ENCODE results near the gene RAPGEF4.

The RAPGEF4 gene

GRCh38 chr2:172817411-172817810 lies 81.8 kb downstream of the RAPGEF4 start:
- no peak overlapping the region for H3K4me3 ChIP-seq (ENCODE audit: low read length in 2 of 2)
- no peaks in the 10 kb centered on the region for H3K4me1 ChIP-seq (ENCODE audit: control insufficient read depth in 2 of 2, insufficient read depth in 2 of 2, low read length in 2 of 2)
- H3K27ac ChIP-seq (ENCODE audit: low read depth in 2 of 2, low read length in 2 of 2) = no peak overlapping the region
- no peaks in the 10 kb centered on the region for H3K36me3 ChIP-seq (ENCODE audit: control insufficient read depth in 2 of 2, insufficient read depth in 2 of 2, low read length in 2 of 2)
- no peak overlapping the region for H3K9ac ChIP-seq (ENCODE audit: low read depth in 1 of 2, low read length in 2 of 2)
- H3K9me3 ChIP-seq (ENCODE audit: control insufficient read depth in 2 of 2, low read length in 2 of 2) = no peaks in the 10 kb centered on the region
- peaks cover 0 to 2% of the 10 kb centered on the region in 2 donors for H3K27me3 ChIP-seq (ENCODE audit: control insufficient read depth in 2 of 2, insufficient read depth in 2 of 2, low read length in 2 of 2)

DNA sequence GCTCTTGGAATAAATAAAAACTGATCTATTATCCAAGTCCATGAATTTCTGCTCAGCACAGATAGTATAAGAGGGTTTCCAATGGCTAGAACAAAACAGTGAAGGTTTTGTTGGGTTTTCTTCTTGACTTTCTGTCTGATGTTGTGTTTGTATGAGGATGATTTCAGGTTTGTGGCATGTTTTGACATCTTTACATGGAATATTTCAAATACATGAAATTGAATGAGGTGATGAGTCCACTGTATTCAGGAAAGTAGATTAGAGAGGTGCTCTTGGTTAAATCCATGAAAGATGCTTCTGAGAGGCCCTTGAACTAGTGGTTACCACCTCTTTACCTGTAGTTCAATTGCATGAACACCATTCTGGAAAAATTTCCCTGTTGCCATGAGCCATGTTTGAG lies 84.3 kb downstream of the RAPGEF4 start:
- Histone ChIP-seq H3K27ac (ENCODE audit: low read depth in 2 of 2, low read length in 2 of 2) (no peak overlapping the region), H3K4me3 (ENCODE audit: low read length in 2 of 2) (no peak overlapping the region), H3K27me3 (ENCODE audit: control insufficient read depth in 2 of 2, insufficient read depth in 2 of 2, low read length in 2 of 2) (peaks cover 0 to 2% of the 10 kb centered on the region in 2 donors)

DNA sequence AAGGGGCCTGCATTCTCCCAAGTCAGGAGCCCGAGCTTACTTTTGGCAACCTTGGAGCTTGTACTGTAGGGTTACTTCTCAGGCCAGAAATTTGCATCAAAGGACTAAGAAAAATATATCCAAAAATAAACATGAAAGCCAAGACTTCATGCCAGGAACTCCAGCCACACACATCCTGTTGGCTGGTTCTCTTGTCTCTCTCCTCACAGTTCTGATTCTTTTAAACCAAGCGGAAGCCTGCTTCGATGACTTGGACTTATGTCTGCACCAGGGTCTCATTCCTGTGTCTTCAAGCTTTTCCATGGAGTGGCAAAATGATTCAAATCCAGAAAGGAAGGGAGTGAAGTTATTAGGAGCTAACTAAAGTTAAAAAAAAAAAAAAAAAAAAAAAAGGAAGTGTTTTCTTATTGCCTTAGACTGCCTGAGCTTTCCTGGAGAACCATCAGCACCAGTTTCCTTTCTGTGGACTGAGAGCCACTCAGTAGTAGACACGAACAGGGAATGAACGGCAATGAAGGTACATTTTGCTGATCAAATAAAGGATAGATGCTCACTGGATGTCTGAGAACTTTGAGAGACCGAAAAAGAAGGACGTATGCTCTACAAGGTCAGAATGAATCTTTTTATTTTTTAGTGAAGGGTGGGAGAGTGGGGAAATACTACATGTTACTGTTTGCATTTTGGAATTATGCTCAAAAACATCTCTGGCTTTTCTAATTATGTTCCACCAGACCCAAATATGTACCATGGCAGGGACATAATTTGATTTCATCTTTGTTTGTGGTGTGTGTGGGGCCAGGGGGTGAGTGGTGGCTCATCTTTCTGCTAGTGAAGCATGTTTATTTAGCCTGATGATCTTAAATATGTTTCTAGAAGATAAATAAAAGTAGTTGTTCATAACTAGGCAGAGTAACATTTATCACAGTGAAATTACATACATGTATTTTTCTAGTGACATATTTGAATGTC lies 86.0 kb downstream of the RAPGEF4 start:
- Histone ChIP-seq H3K9me3 (ENCODE audit: control insufficient read depth in 2 of 2, low read length in 2 of 2) (no peaks in the 10 kb centered on the region), H3K27me3 (ENCODE audit: control insufficient read depth in 2 of 2, insufficient read depth in 2 of 2, low read length in 2 of 2) (peaks cover 0 to 2% of the 10 kb centered on the region in 2 donors), H3K9ac (ENCODE audit: low read depth in 1 of 2, low read length in 2 of 2) (no peak overlapping the region), H3K4me1 (ENCODE audit: control insufficient read depth in 2 of 2, insufficient read depth in 2 of 2, low read length in 2 of 2) (no peaks in the 10 kb centered on the region), H3K27ac (ENCODE audit: low read depth in 2 of 2, low read length in 2 of 2) (no peak overlapping the region), H3K36me3 (ENCODE audit: control insufficient read depth in 2 of 2, insufficient read depth in 2 of 2, low read length in 2 of 2) (no peaks in the 10 kb centered on the region), H3K4me3 (ENCODE audit: low read length in 2 of 2) (no peak overlapping the region)

More for the DNA sequence above, 84.3 kb downstream of the RAPGEF4 start:
- H3K9me3 ChIP-seq (ENCODE audit: control insufficient read depth in 2 of 2, low read length in 2 of 2) = no peaks in the 10 kb centered on the region
- no peaks in the 10 kb centered on the region for H3K4me1 ChIP-seq (ENCODE audit: control insufficient read depth in 2 of 2, insufficient read depth in 2 of 2, low read length in 2 of 2)
- H3K9ac ChIP-seq (ENCODE audit: low read depth in 1 of 2, low read length in 2 of 2) = no peak overlapping the region
- no peaks in the 10 kb centered on the region for H3K36me3 ChIP-seq (ENCODE audit: control insufficient read depth in 2 of 2, insufficient read depth in 2 of 2, low read length in 2 of 2)

DNA sequence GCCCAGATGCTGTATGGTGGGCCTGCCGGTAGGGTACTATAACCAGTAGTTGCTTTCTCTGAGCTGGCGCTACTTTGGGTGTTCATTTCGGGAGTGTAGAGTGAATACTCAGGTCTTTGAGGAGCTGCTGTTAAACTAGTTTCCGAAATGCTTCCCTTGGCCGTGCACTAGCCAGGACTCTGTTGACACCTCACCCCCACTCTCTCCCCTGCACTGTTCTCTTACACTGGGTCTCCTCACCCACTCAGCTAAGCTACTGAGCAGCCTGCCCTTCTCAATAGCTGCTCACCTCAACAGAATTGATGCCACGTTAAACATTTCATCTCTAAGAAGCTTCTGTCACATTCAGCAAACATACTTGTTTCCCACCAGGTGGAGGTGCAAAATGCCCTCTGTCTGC lies 86.9 kb downstream of the RAPGEF4 start:
- peak overlapping the region in 1 of 2 donors; percentile 20 for H3K4me3 ChIP-seq (ENCODE audit: low read length in 2 of 2)
- H3K4me1 ChIP-seq (ENCODE audit: control insufficient read depth in 2 of 2, insufficient read depth in 2 of 2, low read length in 2 of 2) = no peaks in the 10 kb centered on the region
- H3K27ac ChIP-seq (ENCODE audit: low read depth in 2 of 2, low read length in 2 of 2) = no peak overlapping the region
- H3K9me3 ChIP-seq (ENCODE audit: control insufficient read depth in 2 of 2, low read length in 2 of 2) = no peaks in the 10 kb centered on the region
- no peaks in the 10 kb centered on the region for H3K36me3 ChIP-seq (ENCODE audit: control insufficient read depth in 2 of 2, insufficient read depth in 2 of 2, low read length in 2 of 2)
- H3K27me3 ChIP-seq (ENCODE audit: control insufficient read depth in 2 of 2, insufficient read depth in 2 of 2, low read length in 2 of 2) = peaks cover 0 to 2% of the 10 kb centered on the region in 2 donors
- H3K9ac ChIP-seq (ENCODE audit: low read depth in 1 of 2, low read length in 2 of 2) = no peak overlapping the region

- H3K4me1 ChIP-seq (ENCODE audit: control insufficient read depth in 2 of 2, insufficient read depth in 2 of 2, low read length in 2 of 2) = no peaks in the 10 kb centered on the region
- peak overlapping the region in 1 of 2 donors; percentile 20 for H3K4me3 ChIP-seq (ENCODE audit: low read length in 2 of 2)
- no peak overlapping the region for H3K27ac ChIP-seq (ENCODE audit: low read depth in 2 of 2, low read length in 2 of 2)
- H3K9me3 ChIP-seq (ENCODE audit: control insufficient read depth in 2 of 2, low read length in 2 of 2) = no peaks in the 10 kb centered on the region
- peaks cover 0 to 2% of the 10 kb centered on the region in 2 donors for H3K27me3 ChIP-seq (ENCODE audit: control insufficient read depth in 2 of 2, insufficient read depth in 2 of 2, low read length in 2 of 2)
- H3K9ac ChIP-seq (ENCODE audit: low read depth in 1 of 2, low read length in 2 of 2) = no peak overlapping the region
- no peaks in the 10 kb centered on the region for H3K36me3 ChIP-seq (ENCODE audit: control insufficient read depth in 2 of 2, insufficient read depth in 2 of 2, low read length in 2 of 2)
Measured at GRCh38 chr2:172823261-172823850, 87.7 kb downstream of the RAPGEF4 start.

- Histone ChIP-seq H3K9me3 (ENCODE audit: control insufficient read depth in 2 of 2, low read length in 2 of 2) (no peaks in the 10 kb centered on the region), H3K4me3 (ENCODE audit: low read length in 2 of 2) (no peak overlapping the region), H3K27ac (ENCODE audit: low read depth in 2 of 2, low read length in 2 of 2) (no peak overlapping the region)
Measured at GRCh38 chr2:172826522-172826921, 90.9 kb downstream of the RAPGEF4 start.

DNA sequence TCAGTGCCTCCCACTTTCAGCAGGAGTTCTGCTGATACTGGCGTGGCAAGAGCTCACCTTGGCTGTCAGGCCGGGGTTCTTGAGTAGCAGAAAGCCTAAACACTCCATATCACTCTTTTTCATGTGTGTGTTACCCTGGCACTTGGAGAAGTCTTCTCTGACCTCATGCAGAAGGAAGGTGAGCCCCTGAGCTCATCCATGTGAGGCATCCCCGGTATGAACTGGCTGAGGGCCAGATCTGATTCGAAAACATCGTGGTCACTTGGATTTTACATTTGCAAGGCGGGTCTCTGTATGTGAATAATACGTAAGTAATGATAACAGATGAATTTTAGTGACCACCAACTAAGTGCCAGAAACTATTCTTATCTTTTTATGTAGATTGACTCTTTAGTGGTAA lies 93.6 kb downstream of the RAPGEF4 start:
- no peak overlapping the region for H3K4me3 ChIP-seq (ENCODE audit: low read length in 2 of 2)
- no peaks in the 10 kb centered on the region for H3K36me3 ChIP-seq (ENCODE audit: control insufficient read depth in 2 of 2, insufficient read depth in 2 of 2, low read length in 2 of 2)
- no peak overlapping the region for H3K27ac ChIP-seq (ENCODE audit: low read depth in 2 of 2, low read length in 2 of 2)
- no peaks in the 10 kb centered on the region for H3K9me3 ChIP-seq (ENCODE audit: control insufficient read depth in 2 of 2, low read length in 2 of 2)
- H3K9ac ChIP-seq (ENCODE audit: low read depth in 1 of 2, low read length in 2 of 2) = no peak overlapping the region
- H3K27me3 ChIP-seq (ENCODE audit: control insufficient read depth in 2 of 2, insufficient read depth in 2 of 2, low read length in 2 of 2) = no peaks in the 10 kb centered on the region
- no peaks in the 10 kb centered on the region for H3K4me1 ChIP-seq (ENCODE audit: control insufficient read depth in 2 of 2, insufficient read depth in 2 of 2, low read length in 2 of 2)

More at GRCh38 chr2:172826522-172826921, 90.9 kb downstream of the RAPGEF4 start:
- Histone ChIP-seq H3K9ac (ENCODE audit: low read depth in 1 of 2, low read length in 2 of 2) (no peak overlapping the region), H3K36me3 (ENCODE audit: control insufficient read depth in 2 of 2, insufficient read depth in 2 of 2, low read length in 2 of 2) (no peaks in the 10 kb centered on the region), H3K27me3 (ENCODE audit: control insufficient read depth in 2 of 2, insufficient read depth in 2 of 2, low read length in 2 of 2) (no peaks in the 10 kb centered on the region), H3K4me1 (ENCODE audit: control insufficient read depth in 2 of 2, insufficient read depth in 2 of 2, low read length in 2 of 2) (no peaks in the 10 kb centered on the region)

- H3K4me3 ChIP-seq (ENCODE audit: low read length in 2 of 2) = no peak overlapping the region
- H3K27me3 ChIP-seq (ENCODE audit: control insufficient read depth in 2 of 2, insufficient read depth in 2 of 2, low read length in 2 of 2) = no peaks in the 10 kb centered on the region
- no peaks in the 10 kb centered on the region for H3K36me3 ChIP-seq (ENCODE audit: control insufficient read depth in 2 of 2, insufficient read depth in 2 of 2, low read length in 2 of 2)
- no peaks in the 10 kb centered on the region for H3K4me1 ChIP-seq (ENCODE audit: control insufficient read depth in 2 of 2, insufficient read depth in 2 of 2, low read length in 2 of 2)
- no peak overlapping the region for H3K9ac ChIP-seq (ENCODE audit: low read depth in 1 of 2, low read length in 2 of 2)
- H3K27ac ChIP-seq (ENCODE audit: low read depth in 2 of 2, low read length in 2 of 2) = no peak overlapping the region
- no peaks in the 10 kb centered on the region for H3K9me3 ChIP-seq (ENCODE audit: control insufficient read depth in 2 of 2, low read length in 2 of 2)
Measured at GRCh38 chr2:172830482-172830881, 94.8 kb downstream of the RAPGEF4 start.

- no peaks in the 10 kb centered on the region for H3K9me3 ChIP-seq (ENCODE audit: control insufficient read depth in 2 of 2, low read length in 2 of 2)
- no peak overlapping the region for H3K9ac ChIP-seq (ENCODE audit: low read depth in 1 of 2, low read length in 2 of 2)
- H3K27me3 ChIP-seq (ENCODE audit: control insufficient read depth in 2 of 2, insufficient read depth in 2 of 2, low read length in 2 of 2) = no peaks in the 10 kb centered on the region
- no peak overlapping the region for H3K27ac ChIP-seq (ENCODE audit: low read depth in 2 of 2, low read length in 2 of 2)
- H3K4me3 ChIP-seq (ENCODE audit: low read length in 2 of 2) = no peak overlapping the region
- H3K4me1 ChIP-seq (ENCODE audit: control insufficient read depth in 2 of 2, insufficient read depth in 2 of 2, low read length in 2 of 2) = no peaks in the 10 kb centered on the region
- no peaks in the 10 kb centered on the region for H3K36me3 ChIP-seq (ENCODE audit: control insufficient read depth in 2 of 2, insufficient read depth in 2 of 2, low read length in 2 of 2)
Measured at GRCh38 chr2:172833898-172834297, 98.3 kb downstream of the RAPGEF4 start.

DNA sequence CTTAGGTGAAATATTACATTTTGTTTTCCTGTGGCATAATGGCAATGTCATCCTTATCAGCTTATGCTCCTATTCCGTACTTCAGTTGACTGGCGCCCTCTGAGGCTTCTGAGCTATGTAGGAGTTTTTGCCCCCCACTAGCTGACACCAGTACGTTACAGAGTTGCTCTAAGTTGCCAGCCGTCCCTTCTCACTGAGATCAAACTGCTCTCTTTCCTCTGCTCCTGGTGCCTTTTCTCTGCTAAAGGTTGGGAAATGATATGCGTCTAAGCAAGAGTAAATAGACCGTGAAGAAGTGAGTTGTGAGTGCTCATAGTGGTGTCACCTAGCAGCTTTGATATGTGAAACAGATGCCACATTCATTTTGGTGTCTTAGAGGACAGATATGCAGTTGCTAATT lies 99.2 kb downstream of the RAPGEF4 start:
- H3K4me3 ChIP-seq (ENCODE audit: low read length in 2 of 2) = no peak overlapping the region
- H3K9ac ChIP-seq (ENCODE audit: low read depth in 1 of 2, low read length in 2 of 2) = no peak overlapping the region
- no peaks in the 10 kb centered on the region for H3K4me1 ChIP-seq (ENCODE audit: control insufficient read depth in 2 of 2, insufficient read depth in 2 of 2, low read length in 2 of 2)
- H3K36me3 ChIP-seq (ENCODE audit: control insufficient read depth in 2 of 2, insufficient read depth in 2 of 2, low read length in 2 of 2) = no peaks in the 10 kb centered on the region
- H3K27ac ChIP-seq (ENCODE audit: low read depth in 2 of 2, low read length in 2 of 2) = no peak overlapping the region
- no peaks in the 10 kb centered on the region for H3K9me3 ChIP-seq (ENCODE audit: control insufficient read depth in 2 of 2, low read length in 2 of 2)
- H3K27me3 ChIP-seq (ENCODE audit: control insufficient read depth in 2 of 2, insufficient read depth in 2 of 2, low read length in 2 of 2) = no peaks in the 10 kb centered on the region
